Psoas muscle (tissue), 8 donors: Measurements from ENCODE around the gene DSEL. TPM values are rescaled to one million over a fixed set of nuclear protein-coding genes. Genes with fewer than 3 reads are reported as not detected.

Experiments used
- ATAC-seq, 4 donors: fragments of 200-7000 bp; cut with Tn5 transposase; one replicate each; pipeline ENCODE4 v1.9.1; 2020; ENCODE audit warnings: moderate library complexity in 3 of 4, mild to moderate bottlenecking in 2 of 4
- DNase-seq, 2 donors: peaks; one replicate each; pipeline ENCODE4 v3.0.0-alpha.2; 2020
- H3K27ac ChIP-seq: fragments of 200-600 bp; one replicate; pipeline ENCODE4 v1.8.0; 2022
- H3K27me3 ChIP-seq, 3 donors: fragments of 200-600 bp in 1 of 3; one replicate each; pipeline versions ENCODE4 v1.6.1 to v1.8.0; 2013 to 2022; ENCODE audit warnings: low read length in 2 of 3, mild to moderate bottlenecking in 2 of 3, moderate library complexity in 1 of 3; ENCODE audit not compliant: insufficient read depth in 3 of 3
- H3K36me3 ChIP-seq, 2 donors: fragments of 200-600 bp in 1 of 2; one replicate each; pipeline versions ENCODE4 v1.6.1 to v1.8.0; 2013 to 2022; ENCODE audit warnings: low read depth in 1 of 2, mild to moderate bottlenecking in 1 of 2, moderate library complexity in 1 of 2; ENCODE audit not compliant: insufficient read depth in 1 of 2
- H3K4me1 ChIP-seq: fragments of 200-600 bp; one replicate; pipeline ENCODE4 v1.8.0; 2022
- H3K4me3 ChIP-seq: fragments of 200-600 bp; one replicate; pipeline ENCODE4 v1.8.0; 2022; ENCODE audit warnings: mild to moderate bottlenecking
- H3K9me3 ChIP-seq: fragments of 200-600 bp; one replicate; pipeline ENCODE4 v1.8.0; 2022
- CTCF ChIP-seq: fragments of 200-600 bp; IDR thresholded peaks from one replicate; pipeline ENCODE4 v1.8.0; 2022; ENCODE audit warnings: antibody characterized with exemption
- WGBS, 3 donors: extraction: QIAGEN DNeasy Blood & Tissue Kit; methylation state at CpG; one replicate each; pipeline versions ENCODE4 v1.1.6 to v1.1.7; 2013; 5-methylcytosine and 5-hydroxymethylcytosine counted together
- intact Hi-C, 2 donors: fragments of 100-400 bp; cut with DNase I; formaldehyde crosslinking; loops; one replicate each; pipeline versions ENCODE4 v1.11.0 to v1.14.2; 2022
- polyA plus RNA-seq, 3 donors: library from polyadenylated mRNA; stranded (reverse); fragments of 200-250 nt; gene quantifications; one replicate each; pipeline ENCODE4 v1.2.3, GENCODE V29; 2013
- total RNA-seq, 4 donors: library from RNA; stranded (reverse); fragmentation: NEBNext Ultra II Directional in 2 of 4; extraction: Animal tissue kit (Norgen Biotek cat#: 25700) in 2 of 4; gene quantifications; one replicate each; pipeline versions ENCODE4 v1.2.1 to v1.2.4, GENCODE V29; 2021 to 2023
- donor health status: healthy with polysubstance abuse.
- donor health status: DM: no; HTN: no; CAD: no; lungs with moderate emphysema.
- donor health status: Bipolar disorder and iron deficiency.
- donor health status: healthy.
- donor health status: DM: yes; HTN: yes; CAD: no.
- donor health status: DM: no; HTN: no; CAD: no.
- donor health status: DM: no; HTN: no; CAD: no.
- donor health status: DM: yes; HTN: yes; CAD: no.

The DSEL gene
- total and polyA plus RNA-seq, 7 donors: 0.48 to 5.0 (median 1.4) TPM

GRCh38 chr18:67456711-67457110 is 59.8 kb downstream of the DSEL start:
- Histone ChIP-seq H3K36me3 (no peaks in the 10 kb centered on the region), H3K27me3 (no peaks in the 10 kb centered on the region), H3K4me3 (no peak overlapping the region), H3K4me1 (no peaks in the 10 kb centered on the region), H3K9me3 (no peaks in the 10 kb centered on the region), H3K27ac (no peak overlapping the region)
- DNase-seq: no peak
- TF ChIP-seq CTCF: no peak
- intact Hi-C loops: no loop called here
- 58 to 60% (median 59%) methylated on average over 3 of the region's 3 CpGs for WGBS, 3 donors
- ATAC-seq: no peak
